ENCODE data around the gene CEP128. TPM values are rescaled to one million over a fixed set of nuclear protein-coding genes. Genes with fewer than 3 reads are reported as not detected.

CEP128 gene
- polyA plus RNA-seq, 1 donor (not counting 4 experiments of a cell fraction or from before 2014, with no cell fraction given): 2.6 TPM

DNA sequence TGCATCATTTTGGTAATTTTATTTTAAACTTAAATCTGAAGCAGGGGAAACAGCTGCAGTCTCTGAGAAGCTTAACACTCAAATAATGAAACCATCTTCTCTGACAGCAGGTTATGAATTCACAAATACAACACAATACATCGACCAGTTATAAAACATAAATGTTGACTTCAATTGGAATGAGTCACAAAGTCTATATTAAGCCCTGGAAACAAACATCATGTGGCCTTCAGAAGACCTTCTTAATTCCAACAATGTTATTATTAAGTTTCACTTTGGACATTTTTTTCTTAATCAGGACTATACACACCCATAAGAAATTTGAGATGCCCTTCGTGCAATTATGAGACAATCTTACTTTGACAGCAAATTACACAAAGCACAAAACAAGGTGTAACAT, 68.9 kb downstream of the CEP128 start:
- DNase-seq (ENCODE audit: low read depth, low spot score) (no peak), FAIRE-seq (no peak)
- H2AFZ ChIP-seq (ENCODE audit: control insufficient read depth, low read length): no peak overlapping the region
- H3K9me3 ChIP-seq (ENCODE audit: control insufficient read depth, low read depth, low read length): no peaks in the 10 kb centered on the region
- no peak overlapping the region for H3K9ac ChIP-seq (ENCODE audit: control insufficient read depth, extremely low read depth, insufficient read depth, low read length)
- no peaks in the 10 kb centered on the region for H4K20me1 ChIP-seq (ENCODE audit: control insufficient read depth, extremely low read depth, insufficient read depth, low read length)
- no peak overlapping the region for H3K4me3 ChIP-seq (ENCODE audit: control insufficient read depth in 2 of 3, extremely low read depth in 1 of 3, insufficient read depth in 2 of 3, low read depth in 1 of 3, low read length in 3 of 3)
- TF ChIP-seq, protein P1, sequence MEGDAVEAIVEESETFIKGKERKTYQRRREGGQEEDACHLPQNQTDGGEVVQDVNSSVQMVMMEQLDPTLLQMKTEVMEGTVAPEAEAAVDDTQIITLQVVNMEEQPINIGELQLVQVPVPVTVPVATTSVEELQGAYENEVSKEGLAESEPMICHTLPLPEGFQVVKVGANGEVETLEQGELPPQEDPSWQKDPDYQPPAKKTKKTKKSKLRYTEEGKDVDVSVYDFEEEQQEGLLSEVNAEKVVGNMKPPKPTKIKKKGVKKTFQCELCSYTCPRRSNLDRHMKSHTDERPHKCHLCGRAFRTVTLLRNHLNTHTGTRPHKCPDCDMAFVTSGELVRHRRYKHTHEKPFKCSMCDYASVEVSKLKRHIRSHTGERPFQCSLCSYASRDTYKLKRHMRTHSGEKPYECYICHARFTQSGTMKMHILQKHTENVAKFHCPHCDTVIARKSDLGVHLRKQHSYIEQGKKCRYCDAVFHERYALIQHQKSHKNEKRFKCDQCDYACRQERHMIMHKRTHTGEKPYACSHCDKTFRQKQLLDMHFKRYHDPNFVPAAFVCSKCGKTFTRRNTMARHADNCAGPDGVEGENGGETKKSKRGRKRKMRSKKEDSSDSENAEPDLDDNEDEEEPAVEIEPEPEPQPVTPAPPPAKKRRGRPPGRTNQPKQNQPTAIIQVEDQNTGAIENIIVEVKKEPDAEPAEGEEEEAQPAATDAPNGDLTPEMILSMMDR (optimal IDR thresholded peaks at IDR 0.05 in 1 of 3, IDR thresholded peaks at IDR 0.05 in 1 of 3, conservative IDR thresholded peaks at IDR 0.05 in 1 of 3; ENCODE audit: extremely low read depth in 1 of 3, insufficient read depth in 2 of 3, low read length in 3 of 3): no peak
- TF ChIP-seq EZH2 (IDR thresholded peaks at IDR 0.05; ENCODE audit: low read length): no peak
- H3K4me2 ChIP-seq (ENCODE audit: control insufficient read depth, extremely low read depth, insufficient read depth, low read depth, low read length): no peak overlapping the region
- no peaks in the 10 kb centered on the region for H3K9me1 ChIP-seq (ENCODE audit: control insufficient read depth, extremely low read depth, insufficient read depth, low read length)
- no peaks in the 10 kb centered on the region for H3K27me3 ChIP-seq (ENCODE audit: control insufficient read depth, extremely low read depth, insufficient read depth, low read length)
- dilution Hi-C loops (cut with MboI; ENCODE audit: extremely low pct_ligation_motif_present, low sequenced_read_pairs): loop anchor here (25.0 kb wide), 1 partner anchor 1910 kb away; no protein-coding TSS in a partner anchor
- H3K79me2 ChIP-seq (ENCODE audit: control insufficient read depth, insufficient read depth, low read length): no peaks in the 10 kb centered on the region
- H3K36me3 ChIP-seq (ENCODE audit: control insufficient read depth in 2 of 2, extremely low read depth in 1 of 2, insufficient read depth in 2 of 2, low read length in 2 of 2): no peaks in the 10 kb centered on the region
- no peak overlapping the region for H3K27ac ChIP-seq (ENCODE audit: control insufficient read depth, insufficient read depth, low read length)
- H3K4me1 ChIP-seq (ENCODE audit: control insufficient read depth, extremely low read depth, insufficient read depth, low read length): no peaks in the 10 kb centered on the region

DNA sequence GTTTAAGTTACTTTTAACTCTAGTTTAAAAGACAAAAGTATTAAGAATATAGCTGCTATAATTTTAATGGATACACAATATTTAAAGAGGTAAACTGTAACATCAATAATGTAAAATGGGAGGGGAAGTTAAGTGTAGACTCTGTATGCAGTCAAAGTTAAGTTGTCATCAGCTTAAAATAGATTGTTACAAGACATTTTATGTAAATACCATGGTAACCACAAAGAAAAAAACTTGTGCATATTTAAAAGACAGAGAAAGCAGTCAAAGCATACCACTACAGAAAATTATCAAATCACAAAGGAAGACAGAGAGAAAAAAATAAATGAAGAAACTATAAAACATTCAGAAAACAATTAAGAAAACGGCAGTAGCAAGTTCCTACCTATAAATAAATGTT, 73.3 kb downstream of the CEP128 start:
- DNase-seq (ENCODE audit: low read depth, low spot score) (no peak), FAIRE-seq (peak; percentile 29)
- H3K36me3 ChIP-seq (ENCODE audit: control insufficient read depth in 2 of 2, extremely low read depth in 1 of 2, insufficient read depth in 2 of 2, low read length in 2 of 2): no peaks in the 10 kb centered on the region
- peaks cover 4% of the 10 kb centered on the region for H3K4me1 ChIP-seq (ENCODE audit: control insufficient read depth, extremely low read depth, insufficient read depth, low read length)
- no peak overlapping the region for H3K27ac ChIP-seq (ENCODE audit: control insufficient read depth, insufficient read depth, low read length)
- dilution Hi-C loops (cut with MboI; ENCODE audit: extremely low pct_ligation_motif_present, low sequenced_read_pairs): loop anchor here (25.0 kb wide), 1 partner anchor 1906 kb away; no protein-coding TSS in a partner anchor
- no peaks in the 10 kb centered on the region for H3K27me3 ChIP-seq (ENCODE audit: control insufficient read depth, extremely low read depth, insufficient read depth, low read length)
- H3K4me3 ChIP-seq (ENCODE audit: control insufficient read depth in 2 of 3, extremely low read depth in 1 of 3, insufficient read depth in 2 of 3, low read depth in 1 of 3, low read length in 3 of 3): no peak overlapping the region
- H4K20me1 ChIP-seq (ENCODE audit: control insufficient read depth, extremely low read depth, insufficient read depth, low read length): no peaks in the 10 kb centered on the region
- no peak overlapping the region for H3K4me2 ChIP-seq (ENCODE audit: control insufficient read depth, extremely low read depth, insufficient read depth, low read depth, low read length)
- H3K9ac ChIP-seq (ENCODE audit: control insufficient read depth, extremely low read depth, insufficient read depth, low read length): no peak overlapping the region
- TF ChIP-seq EZH2 (IDR thresholded peaks at IDR 0.05; ENCODE audit: low read length): no peak
- H3K9me3 ChIP-seq (ENCODE audit: control insufficient read depth, low read depth, low read length): no peaks in the 10 kb centered on the region
- H3K79me2 ChIP-seq (ENCODE audit: control insufficient read depth, insufficient read depth, low read length): peaks cover 3% of the 10 kb centered on the region
- H2AFZ ChIP-seq (ENCODE audit: control insufficient read depth, low read length): no peak overlapping the region
- no peaks in the 10 kb centered on the region for H3K9me1 ChIP-seq (ENCODE audit: control insufficient read depth, extremely low read depth, insufficient read depth, low read length)

DNA sequence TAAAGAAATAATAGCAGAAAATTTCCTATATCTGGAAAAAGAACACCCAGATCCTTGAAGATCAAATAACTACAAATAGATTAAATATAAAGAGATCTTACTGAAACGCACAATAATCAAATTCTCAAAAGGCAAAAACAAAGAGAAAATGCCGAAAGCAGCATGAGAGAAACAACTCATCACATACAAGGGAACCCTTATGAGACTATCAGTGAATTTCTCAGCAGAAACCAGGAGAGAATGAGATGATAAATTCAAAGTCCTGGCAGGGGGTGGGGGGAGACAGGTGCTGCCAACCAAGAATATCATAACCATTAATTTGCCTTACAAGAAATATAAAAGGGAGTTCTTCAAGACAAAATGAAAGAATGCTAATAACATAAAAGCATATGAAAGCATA, 73.7 kb downstream of the CEP128 start:
- TF ChIP-seq, protein P1 (optimal IDR thresholded peaks at IDR 0.05 in 1 of 3, IDR thresholded peaks at IDR 0.05 in 1 of 3, conservative IDR thresholded peaks at IDR 0.05 in 1 of 3; ENCODE audit: extremely low read depth in 1 of 3, insufficient read depth in 2 of 3, low read length in 3 of 3): no peak
- TF ChIP-seq EZH2 (IDR thresholded peaks at IDR 0.05; ENCODE audit: low read length): no peak
- no peak for DNase-seq (ENCODE audit: low read depth, low spot score)
- Histone ChIP-seq H3K4me3 (ENCODE audit: control insufficient read depth in 2 of 3, extremely low read depth in 1 of 3, insufficient read depth in 2 of 3, low read depth in 1 of 3, low read length in 3 of 3) (no peak overlapping the region), H3K79me2 (ENCODE audit: control insufficient read depth, insufficient read depth, low read length) (peaks cover 3% of the 10 kb centered on the region), H3K4me1 (ENCODE audit: control insufficient read depth, extremely low read depth, insufficient read depth, low read length) (peaks cover 4% of the 10 kb centered on the region), H3K9ac (ENCODE audit: control insufficient read depth, extremely low read depth, insufficient read depth, low read length) (no peak overlapping the region), H3K36me3 (ENCODE audit: control insufficient read depth in 2 of 2, extremely low read depth in 1 of 2, insufficient read depth in 2 of 2, low read length in 2 of 2) (no peaks in the 10 kb centered on the region), H2AFZ (ENCODE audit: control insufficient read depth, low read length) (no peak overlapping the region), H3K27me3 (ENCODE audit: control insufficient read depth, extremely low read depth, insufficient read depth, low read length) (no peaks in the 10 kb centered on the region), H3K27ac (ENCODE audit: control insufficient read depth, insufficient read depth, low read length) (no peak overlapping the region), H3K9me1 (ENCODE audit: control insufficient read depth, extremely low read depth, insufficient read depth, low read length) (no peaks in the 10 kb centered on the region), H4K20me1 (ENCODE audit: control insufficient read depth, extremely low read depth, insufficient read depth, low read length) (no peaks in the 10 kb centered on the region), H3K4me2 (ENCODE audit: control insufficient read depth, extremely low read depth, insufficient read depth, low read depth, low read length) (no peak overlapping the region), H3K9me3 (ENCODE audit: control insufficient read depth, low read depth, low read length) (no peaks in the 10 kb centered on the region)
- dilution Hi-C loops (cut with MboI; ENCODE audit: extremely low pct_ligation_motif_present, low sequenced_read_pairs): loop anchor here (25.0 kb wide), 1 partner anchor 1905 kb away; no protein-coding TSS in a partner anchor
- FAIRE-seq: no peak
